HEK293 (cell line): ENCODE data around the gene CMBL.
A peak's percentile ranks its signal among the peaks of the same experiment; 100 is the strongest.

ENCODE experiments used
- ZBTB8A ChIP-seq: fragments of 450-650 bp; formaldehyde crosslinking; IDR thresholded peaks from 2 replicates; pipeline ENCODE4 v1.5.1; 2016; ENCODE audit warnings: missing biosample characterization, missing genetic modification characterization
- ZNF488 ChIP-seq: fragments of 450-650 bp; formaldehyde crosslinking; IDR thresholded peaks from 2 replicates; pipeline ENCODE4 v1.5.1; 2016; ENCODE audit warnings: missing biosample characterization, missing genetic modification characterization
- ZNF561 ChIP-seq: fragments of 450-650 bp; IDR thresholded peaks from 2 replicates; pipeline ENCODE4 v1.5.1; 2018; ENCODE audit warnings: missing biosample characterization, missing genetic modification characterization, borderline replicate concordance
- ZNF585B ChIP-seq: fragments of 450-650 bp; formaldehyde crosslinking; IDR thresholded peaks from 2 replicates; pipeline ENCODE4 v1.5.1; 2016; ENCODE audit warnings: missing biosample characterization, missing genetic modification characterization

GRCh38 chr5:10288592-10289219, 19.0 kb downstream of the CMBL start:
- TF ChIP-seq ZBTB8A (tag by site-specific recombination) (peak; percentile 72), ZNF488 (tag by site-specific recombination) (no peak), ZNF561 (tag by site-specific recombination) (peak; percentile 97), ZNF585B (tag by site-specific recombination) (no peak)
